ENCODE data around the gene RERE. TPM values are rescaled to one million over a fixed set of nuclear protein-coding genes. Genes with fewer than 3 reads are reported as not detected.

The RERE gene
- total RNA-seq, 2 donors from 2014 or later: 144 to 174 TPM

DNA sequence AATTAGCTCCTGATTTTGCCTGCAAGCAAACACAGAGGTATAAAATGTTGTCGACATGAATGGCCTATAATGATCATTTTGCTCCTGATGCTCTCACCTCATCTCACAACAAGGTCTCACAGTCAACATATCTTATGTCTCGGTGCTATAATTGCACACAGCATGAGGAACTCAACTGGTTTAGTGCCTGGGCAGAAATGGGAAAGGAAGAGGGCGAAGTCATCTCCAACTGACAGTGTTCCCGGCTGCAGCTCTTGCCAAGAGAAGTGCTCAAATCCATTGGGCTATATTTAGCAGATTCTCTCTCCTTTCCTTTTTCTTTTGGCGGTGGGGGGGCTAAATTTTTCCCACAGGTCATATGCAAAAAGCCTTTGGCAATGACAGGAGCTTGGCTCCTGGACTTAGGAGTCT lies 446.5 kb downstream of the RERE start:
- Histone ChIP-seq H3K27ac (peak overlapping the region; percentile 91 to 92), H3K4me1 (ENCODE audit: control insufficient read depth in 1 of 2, low read depth in 2 of 2) (peaks cover 43 to 90% of the 10 kb centered on the region in 2 donors)

DNA sequence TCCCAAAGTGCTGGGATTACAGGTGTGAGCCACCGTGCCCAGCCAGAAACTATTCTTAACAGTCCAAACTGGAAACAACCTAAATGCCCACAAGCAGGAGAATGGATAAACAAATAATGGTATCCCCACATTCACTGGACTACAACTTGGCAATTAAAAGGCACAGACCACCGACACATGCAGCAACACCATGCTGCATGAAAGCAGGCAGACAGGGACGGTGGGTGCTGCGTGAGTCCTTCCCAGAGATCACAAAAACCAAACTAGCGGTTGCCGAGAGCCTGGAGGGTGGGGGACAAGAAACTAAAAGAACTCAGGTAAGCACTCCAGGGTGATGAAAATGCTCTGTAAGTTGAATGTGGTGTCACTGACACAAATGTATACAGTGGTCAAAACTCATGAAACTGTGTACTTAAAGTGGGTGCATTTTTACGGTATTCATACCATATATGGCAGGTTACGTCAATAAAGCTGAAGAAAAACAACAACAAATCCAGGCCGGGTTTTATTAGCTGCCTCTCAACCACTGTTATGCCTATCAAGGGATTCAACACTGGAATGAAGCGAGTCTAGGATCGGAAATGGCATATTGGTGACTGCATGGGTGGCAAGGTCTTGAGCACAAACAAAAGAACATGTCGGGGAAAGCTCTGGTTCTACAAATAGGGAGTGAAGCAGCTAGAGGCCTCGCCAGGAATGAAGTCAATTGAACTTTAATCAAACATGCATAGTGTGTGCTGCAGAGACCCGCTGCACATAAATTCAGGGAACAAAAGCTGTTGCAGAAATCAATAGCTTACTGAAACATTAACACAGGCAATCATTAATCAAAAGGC lies 447.2 kb downstream of the RERE start:
- TF ChIP-seq, protein P1, sequence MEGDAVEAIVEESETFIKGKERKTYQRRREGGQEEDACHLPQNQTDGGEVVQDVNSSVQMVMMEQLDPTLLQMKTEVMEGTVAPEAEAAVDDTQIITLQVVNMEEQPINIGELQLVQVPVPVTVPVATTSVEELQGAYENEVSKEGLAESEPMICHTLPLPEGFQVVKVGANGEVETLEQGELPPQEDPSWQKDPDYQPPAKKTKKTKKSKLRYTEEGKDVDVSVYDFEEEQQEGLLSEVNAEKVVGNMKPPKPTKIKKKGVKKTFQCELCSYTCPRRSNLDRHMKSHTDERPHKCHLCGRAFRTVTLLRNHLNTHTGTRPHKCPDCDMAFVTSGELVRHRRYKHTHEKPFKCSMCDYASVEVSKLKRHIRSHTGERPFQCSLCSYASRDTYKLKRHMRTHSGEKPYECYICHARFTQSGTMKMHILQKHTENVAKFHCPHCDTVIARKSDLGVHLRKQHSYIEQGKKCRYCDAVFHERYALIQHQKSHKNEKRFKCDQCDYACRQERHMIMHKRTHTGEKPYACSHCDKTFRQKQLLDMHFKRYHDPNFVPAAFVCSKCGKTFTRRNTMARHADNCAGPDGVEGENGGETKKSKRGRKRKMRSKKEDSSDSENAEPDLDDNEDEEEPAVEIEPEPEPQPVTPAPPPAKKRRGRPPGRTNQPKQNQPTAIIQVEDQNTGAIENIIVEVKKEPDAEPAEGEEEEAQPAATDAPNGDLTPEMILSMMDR (IDR thresholded peaks at IDR 0.05): no peak
- H3K36me3 ChIP-seq: no peaks in the 10 kb centered on the region
- peak overlapping the region; percentile 91 to 92 for H3K27ac ChIP-seq
- no peaks in the 10 kb centered on the region for H3K27me3 ChIP-seq (replicated peaks; ENCODE audit: insufficient read depth)
- H3K9me3 ChIP-seq: no peaks in the 10 kb centered on the region
- ATAC-seq (ENCODE audit: insufficient number of reproducible peaks, low FRiP score, low read depth) (no peak), DNase-seq (ENCODE audit: low spot score) (no peak)
- peaks cover 43 to 95% of the 10 kb centered on the region in 2 donors for H3K4me1 ChIP-seq (ENCODE audit: control insufficient read depth in 1 of 2, low read depth in 2 of 2)
- H3K4me3 ChIP-seq: peak overlapping the region; percentile 14

More for the DNA sequence above, 446.5 kb downstream of the RERE start:
- Histone ChIP-seq H3K9me3 (no peaks in the 10 kb centered on the region), H3K36me3 (no peaks in the 10 kb centered on the region), H3K4me3 (peak overlapping the region; percentile 14), H3K27me3 (replicated peaks; ENCODE audit: insufficient read depth) (no peaks in the 10 kb centered on the region)
- ATAC-seq (ENCODE audit: insufficient number of reproducible peaks, low FRiP score, low read depth) (no peak), DNase-seq (ENCODE audit: low spot score) (no peak)
- TF ChIP-seq, protein P1 (IDR thresholded peaks at IDR 0.05): no peak

DNA sequence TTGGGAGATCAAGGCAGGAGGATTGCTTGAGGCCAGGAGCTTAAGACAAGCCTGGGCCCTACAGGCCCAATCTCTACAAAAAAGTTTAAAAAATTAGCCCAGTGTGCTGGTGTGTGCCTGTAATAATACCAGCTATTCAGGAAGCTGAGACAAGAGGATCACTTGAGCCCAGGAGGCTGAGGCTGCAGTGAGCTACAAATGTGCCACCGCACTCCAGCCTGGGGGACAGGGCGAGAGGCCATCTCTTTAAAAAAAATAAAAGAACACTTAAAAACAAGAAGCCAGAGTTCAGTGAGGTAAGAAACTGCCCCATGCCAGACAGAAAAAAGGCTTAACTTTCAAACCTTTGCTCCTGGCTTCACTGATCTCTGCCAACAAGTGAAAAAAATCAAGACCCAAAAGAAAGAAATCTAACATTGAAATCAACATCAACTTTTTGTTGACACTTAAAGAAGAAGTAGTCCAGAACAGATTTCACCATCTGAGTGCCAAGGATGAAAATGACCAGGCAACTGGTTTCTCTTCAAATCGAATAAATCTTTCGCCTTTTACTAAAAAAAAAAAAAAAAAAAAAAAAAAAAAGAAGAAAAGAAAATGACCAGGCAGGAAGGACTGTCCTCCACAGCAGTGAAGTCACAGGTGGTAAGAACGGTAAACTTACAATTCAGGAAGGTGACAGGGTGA lies 448.3 kb downstream of the RERE start:
- Histone ChIP-seq H3K9me3 (no peaks in the 10 kb centered on the region), H3K4me1 (ENCODE audit: control insufficient read depth in 1 of 2, low read depth in 2 of 2) (peaks cover 41 to 90% of the 10 kb centered on the region in 2 donors), H3K36me3 (peaks cover 10% of the 10 kb centered on the region), H3K4me3 (no peak overlapping the region), H3K27me3 (replicated peaks; ENCODE audit: insufficient read depth) (no peaks in the 10 kb centered on the region), H3K27ac (peak overlapping the region; percentile 41 to 52)
- TF ChIP-seq, protein P1 (IDR thresholded peaks at IDR 0.05): no peak
- ATAC-seq (ENCODE audit: insufficient number of reproducible peaks, low FRiP score, low read depth) (no peak), DNase-seq (ENCODE audit: low spot score) (no peak)

DNA sequence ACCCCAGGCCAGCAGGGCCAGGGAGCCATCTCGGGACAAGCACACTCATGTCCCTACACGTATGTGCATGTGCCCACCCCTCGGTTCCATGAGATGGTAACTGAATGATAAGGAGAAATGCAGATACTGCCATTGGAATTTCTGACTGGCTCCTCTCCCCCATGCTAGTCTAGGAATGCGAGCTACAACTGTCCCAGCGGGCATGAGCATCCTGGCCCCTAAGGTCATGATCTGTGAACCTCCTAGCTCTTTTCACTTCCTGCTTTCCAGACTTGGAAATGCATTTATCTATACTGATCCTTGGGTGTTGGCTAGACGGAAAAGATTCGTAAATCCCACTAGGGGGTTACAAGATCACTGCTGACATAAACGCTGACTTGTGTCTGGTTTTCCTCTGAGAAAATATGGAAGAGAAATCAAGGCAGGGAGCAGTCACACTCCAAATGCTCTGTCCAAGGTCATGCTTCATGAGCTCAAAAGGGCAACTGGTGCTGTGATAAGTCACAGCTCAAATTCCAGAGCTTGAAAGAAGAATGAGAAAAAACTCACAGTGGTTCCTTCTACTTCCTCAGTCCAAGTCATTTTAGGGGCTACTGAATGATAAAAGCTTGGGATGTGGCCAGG lies 449.8 kb downstream of the RERE start:
- Histone ChIP-seq H3K4me3 (no peak overlapping the region), H3K27me3 (replicated peaks; ENCODE audit: insufficient read depth) (no peaks in the 10 kb centered on the region), H3K4me1 (ENCODE audit: control insufficient read depth in 1 of 2, low read depth in 2 of 2) (peaks cover 36 to 90% of the 10 kb centered on the region in 2 donors), H3K27ac (peak overlapping the region in 1 of 2 donors; percentile 6), H3K9me3 (no peaks in the 10 kb centered on the region), H3K36me3 (peaks cover 19% of the 10 kb centered on the region)
- TF ChIP-seq, protein P1 (IDR thresholded peaks at IDR 0.05): no peak
- DNase-seq (ENCODE audit: low spot score): no peak
- no peak for ATAC-seq (ENCODE audit: insufficient number of reproducible peaks, low FRiP score, low read depth)
